Muscle layer of duodenum (tissue), 2 donors: Measurements from ENCODE around the gene FAM89A.
"Not testable (repeated sequence)": the region's sequence is repeated elsewhere in the genome, so short reads cannot be mapped to it uniquely, and the experiment has no call there.

ENCODE experiments used
- H3K27ac ChIP-seq: one replicate; pipeline ENCODE4 v1.7.0; 2013; ENCODE audit warnings: mild to moderate bottlenecking, low read length
- H3K27me3 ChIP-seq: one replicate; pipeline ENCODE4 v1.7.0; 2013; ENCODE audit warnings: low read depth, mild to moderate bottlenecking, control low read depth, low read length
- H3K36me3 ChIP-seq, 2 donors: one replicate each; pipeline ENCODE4 v1.7.0; 2013; ENCODE audit warnings: low read length in 2 of 2, control low read depth in 1 of 2, mild to moderate bottlenecking in 1 of 2; ENCODE audit not compliant: insufficient read depth in 2 of 2, control insufficient read depth in 1 of 2
- H3K4me1 ChIP-seq, 2 donors: one replicate each; pipeline ENCODE4 v1.7.0; 2013; ENCODE audit warnings: low read length in 2 of 2, mild to moderate bottlenecking in 2 of 2, control low read depth in 1 of 2, moderate library complexity in 1 of 2; ENCODE audit not compliant: insufficient read depth in 2 of 2, control insufficient read depth in 1 of 2
- H3K4me3 ChIP-seq, 2 donors: one replicate each; pipeline ENCODE4 v1.7.0; 2013; ENCODE audit warnings: low read length in 2 of 2, low read depth in 1 of 2, mild to moderate bottlenecking in 1 of 2
- H3K9me3 ChIP-seq, 2 donors: one replicate each; pipeline ENCODE4 v1.7.0; 2013; ENCODE audit warnings: low read length in 2 of 2, control low read depth in 1 of 2, mild to moderate bottlenecking in 1 of 2; ENCODE audit not compliant: control insufficient read depth in 1 of 2
- donor health status: healthy.

The FAM89A gene

DNA sequence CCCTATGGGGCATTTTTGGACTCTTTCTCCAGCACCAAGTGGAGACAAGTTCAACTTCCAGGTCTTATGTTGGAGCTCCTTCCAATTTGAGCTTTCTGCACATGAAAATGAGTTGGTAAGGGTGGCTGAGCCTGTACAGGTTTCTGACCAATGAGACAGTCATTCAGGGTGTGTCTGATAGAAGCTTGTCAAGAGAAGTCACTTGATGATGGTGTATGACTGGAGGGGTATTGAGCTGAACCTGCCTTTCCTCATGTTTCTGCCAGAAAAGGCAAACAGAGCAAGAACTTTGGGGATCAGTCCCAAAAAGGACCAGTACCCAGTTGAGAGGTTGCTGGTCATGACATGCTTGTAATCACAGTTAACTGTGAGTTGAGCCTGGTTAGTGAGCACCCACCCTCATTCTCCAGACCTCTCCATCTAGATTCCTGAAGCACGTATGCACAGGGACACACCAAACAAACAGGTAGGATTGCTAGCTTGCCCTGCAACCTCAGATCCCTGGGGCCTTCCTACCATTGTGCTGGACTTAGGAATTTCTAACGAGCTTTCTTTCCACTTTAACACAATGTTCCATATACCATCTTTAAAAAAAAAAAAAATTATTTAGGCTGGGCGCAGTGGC is 26.6 kb downstream of the FAM89A start:
- Histone ChIP-seq H3K27me3 (no peaks in the 10 kb centered on the region), H3K9me3 (no peaks in the 10 kb centered on the region), H3K4me3 (no peak overlapping the region), H3K27ac (no peak overlapping the region), H3K4me1 (no peaks in the 10 kb centered on the region), H3K36me3 (no peaks in the 10 kb centered on the region)

- Histone ChIP-seq H3K27ac (no peak overlapping the region), H3K36me3 (no peaks in the 10 kb centered on the region), H3K27me3 (no peaks in the 10 kb centered on the region), H3K4me3 (no peak overlapping the region), H3K4me1 (no peaks in the 10 kb centered on the region), H3K9me3 (no peaks in the 10 kb centered on the region)
These were observed 28.1 kb downstream of the FAM89A start for GRCh38 chr1:231011963-231012362.

GRCh38 chr1:231011360-231011759 is 28.7 kb downstream of the FAM89A start:
- no peaks in the 10 kb centered on the region for H3K27me3 ChIP-seq
- no peak overlapping the region for H3K27ac ChIP-seq
- no peak overlapping the region for H3K4me3 ChIP-seq
- no peaks in the 10 kb centered on the region for H3K4me1 ChIP-seq
- no peaks in the 10 kb centered on the region for H3K9me3 ChIP-seq
- H3K36me3 ChIP-seq = no peaks in the 10 kb centered on the region

- not testable (repeated sequence) for H3K4me3 ChIP-seq, H3K27me3 ChIP-seq, H3K36me3 ChIP-seq, H3K4me1 ChIP-seq, H3K27ac ChIP-seq
- peaks cover 0 to 13% of the 10 kb centered on the region in 2 donors for H3K9me3 ChIP-seq
These were observed 32.5 kb downstream of the FAM89A start for GRCh38 chr1:231007535-231007934.

- H3K27me3 ChIP-seq = no peaks in the 10 kb centered on the region
- H3K27ac ChIP-seq = no peak overlapping the region
- peaks cover 41 to 44% of the 10 kb centered on the region in 2 donors for H3K36me3 ChIP-seq
- peaks cover 0 to 13% of the 10 kb centered on the region in 2 donors for H3K9me3 ChIP-seq
- H3K4me3 ChIP-seq = no peak overlapping the region
- no peaks in the 10 kb centered on the region for H3K4me1 ChIP-seq
These were observed 38.2 kb downstream of the FAM89A start for GRCh38 chr1:231001892-231002291.

DNA sequence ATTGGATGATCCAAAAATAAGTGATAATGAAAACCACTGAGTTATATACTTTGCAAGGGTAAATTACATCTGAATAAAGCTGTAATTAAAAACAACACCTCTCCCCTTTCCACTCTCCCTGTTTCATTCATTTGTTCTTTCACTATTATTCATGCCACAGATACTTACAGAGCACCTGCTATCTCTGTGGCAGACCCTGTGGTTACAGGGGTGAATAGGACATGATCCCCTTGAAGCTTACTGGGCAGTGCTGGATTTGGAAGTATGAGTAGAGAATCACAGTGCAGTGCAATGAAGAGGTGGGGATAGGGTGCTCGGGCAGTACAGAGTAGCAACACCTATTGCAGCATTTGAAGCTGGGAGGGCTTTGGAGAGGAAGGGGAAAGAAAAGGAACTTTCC is 39.4 kb downstream of the FAM89A start:
- Histone ChIP-seq H3K4me3 (no peak overlapping the region), H3K27me3 (no peaks in the 10 kb centered on the region), H3K9me3 (peaks cover 0 to 13% of the 10 kb centered on the region in 2 donors), H3K36me3 (peaks cover 48 to 51% of the 10 kb centered on the region in 2 donors), H3K4me1 (no peaks in the 10 kb centered on the region), H3K27ac (no peak overlapping the region)

GRCh38 chr1:231000201-231000600 is 39.9 kb downstream of the FAM89A start:
- H3K27ac ChIP-seq = no peak overlapping the region
- no peak overlapping the region for H3K4me3 ChIP-seq
- peaks cover 0 to 13% of the 10 kb centered on the region in 2 donors for H3K9me3 ChIP-seq
- no peaks in the 10 kb centered on the region for H3K4me1 ChIP-seq
- peaks cover 48 to 51% of the 10 kb centered on the region in 2 donors for H3K36me3 ChIP-seq
- no peaks in the 10 kb centered on the region for H3K27me3 ChIP-seq

DNA sequence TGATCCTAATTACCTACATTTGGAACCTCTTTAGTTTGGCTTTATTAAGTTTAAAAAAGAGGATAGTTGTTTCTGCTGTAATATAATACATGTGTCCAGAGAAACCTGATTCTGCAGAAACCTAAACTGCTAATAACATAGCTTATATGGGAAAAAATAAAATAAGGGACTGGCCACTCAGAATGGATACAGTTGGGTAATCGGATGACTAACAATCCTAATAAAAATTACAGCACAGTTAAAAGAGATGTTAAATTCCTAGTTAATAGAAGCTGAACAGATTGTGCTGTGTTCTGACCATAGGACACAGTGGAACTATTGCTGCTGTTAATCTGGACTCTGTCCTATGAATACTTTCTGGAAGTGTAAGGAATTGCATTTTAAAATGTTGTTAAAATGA is 45.2 kb downstream of the FAM89A start:
- no peak overlapping the region for H3K27ac ChIP-seq
- H3K36me3 ChIP-seq = peaks cover 50 to 56% of the 10 kb centered on the region in 2 donors
- H3K27me3 ChIP-seq = no peaks in the 10 kb centered on the region
- H3K4me3 ChIP-seq = no peak overlapping the region
- no peaks in the 10 kb centered on the region for H3K4me1 ChIP-seq
- no peaks in the 10 kb centered on the region for H3K9me3 ChIP-seq

DNA sequence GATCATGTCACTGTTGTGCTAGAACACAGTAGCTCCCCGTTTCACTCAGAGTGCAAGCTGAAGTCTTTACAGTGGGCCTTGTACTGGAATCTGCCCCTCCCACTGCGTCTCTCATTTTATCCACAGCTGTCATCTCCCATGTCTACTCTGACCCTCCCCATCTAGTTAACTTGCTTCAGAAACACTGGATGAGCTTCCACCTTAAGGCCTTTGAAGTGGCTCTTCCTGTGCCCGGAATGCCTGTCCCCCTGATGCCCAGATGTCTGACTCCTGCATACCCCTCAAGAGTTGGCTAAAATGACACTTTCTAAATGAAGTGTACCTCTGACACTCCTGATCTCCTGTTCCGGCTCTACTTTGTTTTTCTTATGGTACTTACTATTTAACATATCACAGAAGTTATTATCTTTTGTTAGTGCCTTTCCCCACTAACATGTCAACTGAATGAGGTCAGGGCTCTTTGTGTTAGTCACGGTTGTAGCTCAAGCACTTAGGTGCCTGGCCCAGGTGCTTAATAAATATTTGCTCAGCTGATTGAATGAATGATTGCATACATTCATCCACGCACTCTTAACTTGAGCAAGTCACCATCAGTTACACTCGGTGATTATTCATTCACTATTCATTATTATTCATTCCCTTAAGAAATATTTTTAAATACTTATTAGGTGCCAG is 47.8 kb downstream of the FAM89A start:
- Histone ChIP-seq H3K4me1 (no peaks in the 10 kb centered on the region), H3K27me3 (no peaks in the 10 kb centered on the region), H3K4me3 (no peak overlapping the region), H3K36me3 (peaks cover 27 to 31% of the 10 kb centered on the region in 2 donors), H3K9me3 (no peaks in the 10 kb centered on the region), H3K27ac (no peak overlapping the region)

- Histone ChIP-seq H3K4me1 (no peaks in the 10 kb centered on the region), H3K4me3 (no peak overlapping the region), H3K36me3 (peaks cover 3 to 18% of the 10 kb centered on the region in 2 donors), H3K9me3 (no peaks in the 10 kb centered on the region), H3K27ac (no peak overlapping the region), H3K27me3 (no peaks in the 10 kb centered on the region)
These were observed 52.6 kb downstream of the FAM89A start for GRCh38 chr1:230987448-230987847.

DNA sequence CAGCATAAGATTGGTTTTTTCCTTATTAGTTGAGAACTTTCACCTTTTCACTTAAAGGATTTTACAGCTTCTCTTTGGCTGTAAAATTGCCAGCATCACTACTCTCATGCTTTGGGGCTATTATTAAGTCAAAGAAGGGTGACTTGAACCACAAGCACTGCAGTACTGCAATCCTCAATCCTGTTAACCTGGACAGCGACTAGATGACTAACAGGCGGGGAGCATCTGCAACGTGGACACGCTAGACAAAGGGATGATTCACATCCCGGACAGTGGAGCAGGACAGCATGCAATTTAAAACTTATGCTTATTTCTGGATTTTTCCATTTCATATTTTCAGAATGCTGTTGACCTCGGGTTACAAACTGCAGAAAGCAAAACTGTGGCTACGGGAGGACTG is 53.1 kb downstream of the FAM89A start:
- Histone ChIP-seq H3K4me3 (no peak overlapping the region), H3K4me1 (no peaks in the 10 kb centered on the region), H3K27me3 (no peaks in the 10 kb centered on the region), H3K36me3 (peaks cover 4 to 13% of the 10 kb centered on the region in 2 donors), H3K9me3 (no peaks in the 10 kb centered on the region), H3K27ac (no peak overlapping the region)

DNA sequence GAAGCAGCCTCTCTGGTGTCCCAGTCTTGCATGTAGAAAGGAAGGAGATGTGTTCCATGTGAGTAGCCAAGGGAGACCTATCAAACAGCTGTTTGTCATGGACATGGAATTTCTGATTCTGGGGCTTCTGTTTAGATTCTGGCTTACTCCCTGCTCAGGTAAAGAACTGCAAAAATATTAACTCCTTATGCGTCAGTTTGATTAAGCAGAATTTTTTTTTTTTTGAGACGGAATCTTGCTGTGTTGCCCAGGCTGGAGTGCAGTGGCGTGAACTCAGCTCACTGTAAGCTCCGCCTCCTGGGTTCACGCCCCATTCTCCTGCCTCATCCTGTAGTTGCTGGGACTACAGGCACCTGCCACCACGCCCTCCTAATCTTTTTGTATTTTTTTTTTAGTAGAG is 54.3 kb downstream of the FAM89A start:
- peaks cover 2 to 4% of the 10 kb centered on the region in 2 donors for H3K36me3 ChIP-seq

More for the DNA sequence above, 54.3 kb downstream of the FAM89A start:
- H3K4me3 ChIP-seq = no peak overlapping the region
- no peak overlapping the region for H3K27ac ChIP-seq
- no peaks in the 10 kb centered on the region for H3K27me3 ChIP-seq
- no peaks in the 10 kb centered on the region for H3K4me1 ChIP-seq
- H3K9me3 ChIP-seq = no peaks in the 10 kb centered on the region
